ENCODE data around the gene MED13L. TPM values are rescaled to one million over a fixed set of nuclear protein-coding genes. Genes with fewer than 3 reads are reported as not detected.

MED13L gene
- total RNA-seq, 1 donor from 2014 or later = 141 TPM

- no peak for TF ChIP-seq CTCF (IDR thresholded peaks at IDR 0.05; ENCODE audit: unreplicated experiment)
- DNase-seq (ENCODE audit: low spot score, unreplicated experiment) = no peak
- Mint-ChIP-seq H3K4me3 (ENCODE audit: low read depth) (no peak overlapping the region), H3K36me3 (ENCODE audit: insufficient read depth) (no peaks in the 10 kb centered on the region), H3K27ac (no peak overlapping the region), H3K27me3 (no peaks in the 10 kb centered on the region), H3K9me3 (ENCODE audit: low read depth) (no peaks in the 10 kb centered on the region), H3K4me1 (ENCODE audit: low read depth) (peaks cover 30% of the 10 kb centered on the region)
Observed at GRCh38 chr12:116145451-116145850, 132.0 kb downstream of the MED13L start.

- Mint-ChIP-seq H3K4me1 (ENCODE audit: low read depth) (peaks cover 35% of the 10 kb centered on the region), H3K36me3 (ENCODE audit: insufficient read depth) (no peaks in the 10 kb centered on the region), H3K4me3 (ENCODE audit: low read depth) (no peak overlapping the region), H3K27me3 (no peaks in the 10 kb centered on the region), H3K9me3 (ENCODE audit: low read depth) (no peaks in the 10 kb centered on the region), H3K27ac (peak overlapping the region; percentile 39)
- no peak for DNase-seq (ENCODE audit: low spot score, unreplicated experiment)
- no peak for TF ChIP-seq CTCF (IDR thresholded peaks at IDR 0.05; ENCODE audit: unreplicated experiment)
Observed at GRCh38 chr12:116144384-116144783, 133.1 kb downstream of the MED13L start.

DNA sequence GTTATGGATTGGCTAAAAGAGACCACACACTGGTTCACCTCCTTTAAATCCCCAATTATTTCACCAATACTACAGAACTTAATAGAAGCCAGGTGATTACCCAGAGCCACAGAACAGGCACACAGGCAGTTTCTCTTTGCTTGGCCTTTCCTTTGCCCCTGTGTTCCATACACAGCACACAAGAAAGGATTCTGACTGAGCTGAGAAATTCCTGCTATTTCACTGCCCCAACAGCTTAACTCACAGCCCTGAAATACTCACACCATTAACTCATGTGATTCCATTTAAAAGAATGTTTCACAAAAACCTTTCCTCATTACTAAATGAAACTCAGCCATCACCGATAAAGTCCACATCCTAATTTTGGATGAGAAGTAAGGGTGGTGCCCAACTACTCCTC, 133.6 kb downstream of the MED13L start:
- no peak for DNase-seq (ENCODE audit: low spot score, unreplicated experiment)
- Mint-ChIP-seq H3K4me3 (ENCODE audit: low read depth) (no peak overlapping the region), H3K4me1 (ENCODE audit: low read depth) (peaks cover 35% of the 10 kb centered on the region), H3K9me3 (ENCODE audit: low read depth) (no peaks in the 10 kb centered on the region), H3K27me3 (no peaks in the 10 kb centered on the region), H3K36me3 (ENCODE audit: insufficient read depth) (no peaks in the 10 kb centered on the region), H3K27ac (peak overlapping the region; percentile 39)
- no peak for TF ChIP-seq CTCF (IDR thresholded peaks at IDR 0.05; ENCODE audit: unreplicated experiment)

DNA sequence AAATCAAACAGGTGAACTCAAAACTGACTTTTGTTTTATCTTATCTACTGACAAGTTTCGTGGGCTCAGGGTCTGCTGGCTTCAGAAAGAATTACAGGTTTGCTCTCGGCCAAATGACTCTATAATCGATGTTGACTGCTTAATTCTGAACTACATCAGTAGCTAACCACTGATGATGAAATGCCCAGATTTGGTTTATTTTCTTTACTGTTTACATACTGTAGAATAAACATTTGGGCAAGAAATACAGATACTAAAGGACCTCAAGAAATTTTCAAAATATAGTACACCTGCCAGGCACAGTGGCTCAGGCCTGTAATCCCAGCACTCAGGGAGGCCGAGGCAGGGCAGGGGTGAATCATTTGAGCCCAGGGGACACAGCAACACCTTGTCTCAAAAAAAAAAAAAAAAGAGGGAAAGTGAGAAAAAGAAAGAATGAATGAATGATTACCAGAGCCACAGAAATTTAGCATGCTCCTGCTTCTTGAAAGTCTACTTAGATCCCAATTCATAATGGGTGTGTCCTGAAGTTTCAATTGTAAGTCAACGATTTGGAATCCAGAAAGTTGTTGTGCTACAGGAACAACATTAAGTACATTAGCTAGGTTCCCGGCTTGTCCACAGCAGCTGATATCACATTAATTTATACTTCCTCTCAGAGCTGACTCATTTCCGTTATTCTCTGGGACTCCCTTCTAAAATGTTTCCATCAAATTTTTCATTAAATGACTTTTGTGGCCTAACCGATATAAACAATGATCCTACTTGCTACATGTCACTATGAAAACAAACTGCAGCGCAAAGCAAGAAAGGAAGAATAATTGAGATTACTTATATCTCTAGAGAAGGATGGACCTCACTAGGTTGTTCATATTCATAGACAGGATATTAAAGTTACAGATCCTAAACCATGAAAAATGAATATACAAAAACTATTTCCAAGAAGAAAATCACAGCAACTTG, 134.3 kb downstream of the MED13L start:
- H3K27me3 Mint-ChIP-seq = no peaks in the 10 kb centered on the region
- no peak for TF ChIP-seq CTCF (IDR thresholded peaks at IDR 0.05; ENCODE audit: unreplicated experiment)
- H3K4me1 Mint-ChIP-seq (ENCODE audit: low read depth) = peaks cover 34% of the 10 kb centered on the region
- peak overlapping the region; percentile 43 for H3K27ac Mint-ChIP-seq
- H3K36me3 Mint-ChIP-seq (ENCODE audit: insufficient read depth) = no peaks in the 10 kb centered on the region
- no peak for DNase-seq (ENCODE audit: low spot score, unreplicated experiment)
- H3K9me3 Mint-ChIP-seq (ENCODE audit: low read depth) = no peaks in the 10 kb centered on the region
- no peak overlapping the region for H3K4me3 Mint-ChIP-seq (ENCODE audit: low read depth)

- no peaks in the 10 kb centered on the region for H3K27me3 Mint-ChIP-seq
- no peaks in the 10 kb centered on the region for H3K9me3 Mint-ChIP-seq (ENCODE audit: low read depth)
- DNase-seq (ENCODE audit: low spot score, unreplicated experiment) = no peak
Observed at GRCh38 chr12:116141833-116142162, 135.7 kb downstream of the MED13L start.

More at GRCh38 chr12:116141833-116142162, 135.7 kb downstream of the MED13L start:
- TF ChIP-seq CTCF (IDR thresholded peaks at IDR 0.05; ENCODE audit: unreplicated experiment) = no peak
- Mint-ChIP-seq H3K27ac (no peak overlapping the region), H3K4me1 (ENCODE audit: low read depth) (peaks cover 35% of the 10 kb centered on the region), H3K36me3 (ENCODE audit: insufficient read depth) (no peaks in the 10 kb centered on the region), H3K4me3 (ENCODE audit: low read depth) (no peak overlapping the region)
